GM12878 (cell line): ENCODE measurements around the gene ZNF629. TPM values are rescaled to one million over a fixed set of nuclear protein-coding genes. Genes with fewer than 3 reads are reported as not detected.
A peak's percentile ranks its signal among the peaks of the same experiment; 100 is the strongest.

Experiments used
- ATAC-seq: fragments of 200-7000 bp; cut with Tn5 transposase; 3 replicates; pipeline ENCODE4 v1.9.1; 2020; ENCODE audit warnings: mild to moderate bottlenecking, moderate library complexity
- BruUV-seq: library from RNA; stranded (reverse); fragments of 400-500 nt; replicated peaks from 2 replicates; lab custom pipeline; 2021; lab: Mats Ljungman, UMichigan
- CTCF ChIA-PET: fragments of 300-600 bp; sonication (Branson Sonifier 250); formaldehyde crosslinking; extraction: SDS; loops from one replicate; lab custom pipeline; 2021; ENCODE audit warnings: inconsistent platforms; lab: Yijun Ruan, JAX
- POLR2A ChIA-PET: fragments of 350-600 bp; formaldehyde crosslinking; extraction: SDS; loops from one replicate; lab custom pipeline; 2021; ENCODE audit warnings: inconsistent platforms; lab: Charles Lee
- RAD21 ChIA-PET: fragments of 300-600 bp; sonication (Branson Sonifier 250); formaldehyde crosslinking; loops from one replicate; lab custom pipeline; 2023; ENCODE audit warnings: antibody characterized with exemption; ENCODE audit not compliant: unreplicated experiment; lab: Charles Lee
- SMC1A ChIA-PET: fragments of 300-600 bp; sonication (Branson Sonifier 250); formaldehyde crosslinking; loops from one replicate; lab custom pipeline; 2023; ENCODE audit not compliant: unreplicated experiment, uncharacterized antibody; lab: Charles Lee
- DNase-seq: peaks from one replicate; pipeline ENCODE4 v3.0.0-alpha.2; 2011; ENCODE audit warnings: low read depth, low spot score
- FAIRE-seq: peaks from 3 replicates; lab custom pipeline; 2011; peaks lifted over from hg19 to GRCh38; lab: Jason Lieb, UNC
- H2AFZ ChIP-seq: 2 replicates; pipeline ENCODE4 v1.6.0; 2011; ENCODE audit warnings: low read depth, low read length, control low read depth; ENCODE audit not compliant: control insufficient read depth
- H3K27ac ChIP-seq: 2 replicates; pipeline ENCODE4 v1.5.1; 2011; ENCODE audit warnings: control low read depth; ENCODE audit not compliant: control insufficient read depth, insufficient read depth
- H3K27me3 ChIP-seq, 2 experiments: replicated peaks in 1 of 2; 2 replicates each; pipeline versions ENCODE4 v1.6.0 to v1.6.1; 2011; ENCODE audit warnings: low read length in 1 of 2; ENCODE audit not compliant: control insufficient read depth in 2 of 2, insufficient read depth in 2 of 2
- H3K36me3 ChIP-seq, 2 experiments: 2 replicates each; pipeline ENCODE4 v1.5.1; 2011; ENCODE audit warnings: low read length in 1 of 2; ENCODE audit not compliant: control insufficient read depth in 2 of 2, insufficient read depth in 2 of 2
- H3K4me1 ChIP-seq: 2 replicates; pipeline ENCODE4 v1.6.1; 2011; ENCODE audit warnings: mild to moderate bottlenecking, low read length, moderate library complexity, mixed read lengths; ENCODE audit not compliant: control insufficient read depth, insufficient read depth
- H3K4me2 ChIP-seq: 2 replicates; pipeline ENCODE4 v1.6.0; 2011; ENCODE audit warnings: control low read depth; ENCODE audit not compliant: control insufficient read depth, insufficient read depth
- H3K4me3 ChIP-seq: fragments of 200-600 bp; sonication (generic); 2 replicates; pipeline ENCODE4 v1.5.1; 2016
- H3K79me2 ChIP-seq: 2 replicates; pipeline ENCODE4 v1.6.0; 2011; ENCODE audit warnings: low read length; ENCODE audit not compliant: control insufficient read depth, insufficient read depth
- H3K9ac ChIP-seq: 2 replicates; pipeline ENCODE4 v1.8.0; 2011; ENCODE audit warnings: low read length, control low read depth, mixed read lengths; ENCODE audit not compliant: control insufficient read depth, insufficient read depth
- H3K9me3 ChIP-seq: replicated peaks from 3 replicates; pipeline ENCODE4 v1.5.1; 2011; ENCODE audit warnings: mild to moderate bottlenecking, low read length; ENCODE audit not compliant: control insufficient read depth, insufficient read depth
- H4K20me1 ChIP-seq: 2 replicates; pipeline ENCODE4 v1.6.0; 2011; ENCODE audit not compliant: control insufficient read depth, insufficient read depth
- BCLAF1 ChIP-seq: fragments of 450-650 bp; IDR thresholded peaks from 2 replicates; pipeline ENCODE4 v1.6.1; 2017; ENCODE audit warnings: antibody characterized with exemption, mild to moderate bottlenecking, moderate library complexity
- PKNOX1 ChIP-seq: fragments of 450-650 bp; IDR thresholded peaks from 2 replicates; pipeline ENCODE4 v1.6.1; 2016; ENCODE audit warnings: mild to moderate bottlenecking
- ZZZ3 ChIP-seq: IDR thresholded peaks from 2 replicates; pipeline ENCODE4 v1.6.1; 2011; ENCODE audit warnings: low read depth; ENCODE audit not compliant: control insufficient read depth, insufficient read length
- WGBS: methylation state at CpG from one replicate; pipeline ENCODE4 v1.1.6; 2016; ENCODE audit warnings: low lambda C conversion rate; ENCODE audit not compliant: insufficient replicate concordance, insufficient coverage; ENCODE audit errors: missing lambda C conversion rate; 5-methylcytosine and 5-hydroxymethylcytosine counted together
- in situ Hi-C: fragments of 300-500 bp; cut with MboI; formaldehyde crosslinking; loops from 9 replicates; pipeline ENCODE4 v1.14.3; 2018; ENCODE audit warnings: mixed read lengths
- intact Hi-C: fragments of 100-400 bp; cut with micrococcal nuclease; formaldehyde crosslinking; loops from one replicate; pipeline ENCODE4 v1.14.2; 2022; ENCODE audit not compliant: unreplicated experiment
- polyA plus RNA-seq, 11 experiments: library from polyadenylated mRNA; depleted of rRNA in 4 of 11; unstranded in 6 of 11; stranded (reverse) in 5 of 11; fragments of >200 nt; fragmentation: Nextera tagmentation in 4 of 11; fragmentation: Illumina TruSeq in 1 of 11; extraction: Ambion mirVana in 4 of 11; extraction: Trizol in 1 of 11; gene quantifications; 1 replicate in 1 of 11; 2 replicates in 10 of 11; pipeline versions ENCODE4 v1.2.1 to v1.2.3, GENCODE V29; 2011 to 2016; ENCODE audit warnings: inconsistent platforms in 2 of 11, missing spikeins in 2 of 11, low read depth in 1 of 11
- total RNA-seq, 4 experiments: library from RNA; depleted of rRNA in 3 of 4; stranded (reverse); fragments of >200 nt in 3 of 4; fragmentation: Illumina TruSeq in 1 of 4; extraction: Trizol in 1 of 4; gene quantifications; 2 replicates each; pipeline versions ENCODE4 v1.2.1 to v1.2.3, GENCODE V29; 2013 to 2021

ZNF629 gene
- total and polyA plus RNA-seq, 10 of the 15 experiments (the other 5 are each of a cell fraction or from before 2014, with no cell fraction given), result 0.02 to 0.69 (median 0.40) TPM

GRCh38 chr16:30774367-30775130 lies 12.5 kb downstream of the ZNF629 start:
- H3K79me2 ChIP-seq, result peaks cover 2% of the 10 kb centered on the region; the same call in 1 of the 2 replicates
- no peaks in the 10 kb centered on the region for H3K4me1 ChIP-seq
- ChIA-PET SMC1A (interaction anchor here (0.6 kb wide), 1 partner anchor 646 kb away, joined by 3 read pairs; no protein-coding TSS in a partner anchor), POLR2A (interaction anchor here (0.5 to 1.9 kb wide), 7 partner anchors 12 to 365 kb away, joined by 3 to 7 read pairs (median 3); partner anchors contain the start of genes ORAI3 and PHKG2)
- no peak for FAIRE-seq
- H3K27me3 ChIP-seq, result no peaks in the 10 kb centered on the region
- in situ Hi-C loops, result loop anchor here (25.0 kb wide), 1 partner anchor 1113 kb away; no protein-coding TSS in a partner anchor
- H3K4me3 ChIP-seq, result peak overlapping the region; percentile 78; the same call in 1 of the 2 replicates
- no peak overlapping the region for H2AFZ ChIP-seq
- intact Hi-C loops, result loop anchor here (2.0 kb wide), 1 partner anchor 148 kb away; the partner anchor contains the start of gene FBXL19
- DNase-seq, result no peak
- H4K20me1 ChIP-seq, result no peaks in the 10 kb centered on the region
- H3K4me2 ChIP-seq, result peak overlapping the region; percentile 87; the same call in 1 of the 2 replicates
- H3K36me3 ChIP-seq, result peaks cover 7 to 13% of the 10 kb centered on the region in 2 experiments; a peak in 3 of 4 replicates
- 66% methylated on average over 8 of the region's 8 CpGs for WGBS
- peak; percentile 2; the same call in 2 of the 3 replicates for ATAC-seq
- no peaks in the 10 kb centered on the region for H3K9me3 ChIP-seq
- no peak for TF ChIP-seq BCLAF1
- no peak for TF ChIP-seq ZZZ3
- no peak for TF ChIP-seq PKNOX1
- TF ChIP-seq, all 136 proteins: peak for 0
- H3K9ac ChIP-seq, result no peak overlapping the region
- RAD21 ChIA-PET, result interaction anchor here (1.3 kb wide), 1 partner anchor 70 kb away, joined by 3 read pairs; no protein-coding TSS in a partner anchor
- H3K27ac ChIP-seq, result no peak overlapping the region
- CTCF ChIA-PET, result interaction anchor here (1.1 kb wide), 1 partner anchor 40 kb away, joined by 3 read pairs; no protein-coding TSS in a partner anchor
- no TSS peak for BruUV-seq
